Suprapubic skin (tissue), 2 donors: Measurements from ENCODE around the gene GNA14.

Experiments
- EP300 ChIP-seq: sonication (generic); formaldehyde crosslinking; IDR thresholded peaks from one replicate; pipeline ENCODE4 v1.6.1; 2017; ENCODE audit warnings: antibody characterized with exemption
- POLR2A ChIP-seq, 2 donors: fragments of 450-650 bp; IDR thresholded peaks; one replicate each; pipeline ENCODE4 v1.6.1; 2017; ENCODE audit warnings: antibody characterized with exemption in 2 of 2, mild to moderate bottlenecking in 2 of 2, moderate library complexity in 2 of 2

- TF ChIP-seq EP300 (no peak), POLR2A (IDR thresholded peaks at IDR 0.05) (no peak)
Observed at GRCh38 chr9:77599492-77599891, 48.6 kb downstream of the GNA14 start.
